Ishikawa (cell line): Measurements from ENCODE around the gene TENT4A.

Experiments used
- CEBPB ChIP-seq: IDR thresholded peaks from 2 replicates; pipeline ENCODE4 v1.6.1; 2012
- EGR1 ChIP-seq: IDR thresholded peaks from 2 replicates; pipeline ENCODE4 v1.6.1; 2012
- EP300 ChIP-seq: IDR thresholded peaks from 2 replicates; pipeline ENCODE4 v1.6.1; 2012; ENCODE audit warnings: borderline replicate concordance
- FOXM1 ChIP-seq: IDR thresholded peaks from 2 replicates; pipeline ENCODE4 v1.6.1; 2012; ENCODE audit warnings: low read depth, borderline replicate concordance
- MAX ChIP-seq: IDR thresholded peaks from 2 replicates; pipeline ENCODE4 v1.6.1; 2012
- NFIC ChIP-seq: IDR thresholded peaks from 2 replicates; pipeline ENCODE4 v1.6.1; 2012
- RAD21 ChIP-seq: IDR thresholded peaks from 2 replicates; pipeline ENCODE4 v1.6.1; 2012; ENCODE audit warnings: low read depth
- REST ChIP-seq: IDR thresholded peaks from 2 replicates; pipeline ENCODE4 v1.6.1; 2012; ENCODE audit warnings: low read depth, mild to moderate bottlenecking
- TAF1 ChIP-seq: IDR thresholded peaks from 2 replicates; pipeline ENCODE4 v1.6.1; 2012; ENCODE audit warnings: low read depth, mild to moderate bottlenecking
- TCF12 ChIP-seq: IDR thresholded peaks from 2 replicates; pipeline ENCODE4 v1.6.1; 2012; ENCODE audit warnings: low read depth
- TEAD4 ChIP-seq: IDR thresholded peaks from 2 replicates; pipeline ENCODE4 v1.6.1; 2012
- USF1 ChIP-seq: IDR thresholded peaks from 2 replicates; pipeline ENCODE4 v1.6.1; 2012
- YY1 ChIP-seq: IDR thresholded peaks from 2 replicates; pipeline ENCODE4 v1.6.1; 2012; ENCODE audit warnings: low read depth
- ZBTB7A ChIP-seq: IDR thresholded peaks from 2 replicates; pipeline ENCODE4 v1.6.1; 2012; ENCODE audit warnings: low read depth

GRCh38 chr5:6747103-6747502 is 33.9 kb downstream of the TENT4A start:
- TF ChIP-seq TCF12 (no peak), RAD21 (no peak), TAF1 (no peak), MAX (no peak), TEAD4 (no peak), FOXM1 (no peak), ZBTB7A (no peak), CEBPB (no peak), USF1 (no peak), EP300 (no peak), EGR1 (no peak), YY1 (no peak), NFIC (no peak), REST (no peak)
